GM12891 (cell line): ENCODE measurements around the gene DHTKD1.

Source experiments
- DNase-seq: peaks from one replicate; pipeline ENCODE4 v3.0.0; 2011; ENCODE audit warnings: low spot score; ENCODE audit not compliant: insufficient read length
- FAIRE-seq: peaks from 2 replicates; lab custom pipeline; 2011; peaks lifted over from hg19 to GRCh38; lab: Jason Lieb, UNC
- PAX5 ChIP-seq: IDR thresholded peaks from 2 replicates; pipeline ENCODE4 v1.6.1; 2011; ENCODE audit warnings: low read length, moderate library complexity, mild to moderate bottlenecking; ENCODE audit not compliant: insufficient read depth, severe bottlenecking
- POLR2A ChIP-seq: IDR thresholded peaks from 2 replicates; pipeline ENCODE4 v1.6.1; 2011; ENCODE audit warnings: low read depth, low read length, control low read depth
- POLR2AphosphoS5 ChIP-seq: IDR thresholded peaks from 2 replicates; pipeline ENCODE4 v1.6.1; 2011; ENCODE audit warnings: low read depth, low read length, control low read depth
- POU2F2 ChIP-seq: IDR thresholded peaks from 2 replicates; pipeline ENCODE4 v1.6.1; 2011; ENCODE audit warnings: low read depth, mild to moderate bottlenecking, control low read depth, low read length, moderate library complexity
- SPI1 ChIP-seq: IDR thresholded peaks from 2 replicates; pipeline ENCODE4 v1.6.1; 2011; ENCODE audit warnings: low read depth, low read length, control low read depth
- TAF1 ChIP-seq: IDR thresholded peaks from 2 replicates; pipeline ENCODE4 v1.6.1; 2011; ENCODE audit warnings: low read depth, low read length, control low read depth

DHTKD1 gene

GRCh38 chr10:12129222-12130111 lies 60.7 kb downstream of the DHTKD1 start, which contains the start of gene SEC61A2:
Gene SEC61A2 (plus strand): TSS chr10:12129677. CDS start chr10:12129788, 111 bp downstream.
- peak; percentile 98 for FAIRE-seq
- TF ChIP-seq PAX5, result no peak
- peak; percentile 67 for TF ChIP-seq POLR2A
- TF ChIP-seq POU2F2, result no peak
- DNase-seq, result peak; percentile 99

GRCh38 chr10:12130237-12130872 lies 61.6 kb downstream of the DHTKD1 start:
- TF ChIP-seq PAX5 (no peak), TAF1 (no peak), POLR2AphosphoS5 (no peak)
- peak; percentile 35 for DNase-seq
- peak; percentile 90 for FAIRE-seq

GRCh38 chr10:12135631-12136030 lies 66.9 kb downstream of the DHTKD1 start:
- no peak for DNase-seq
- no peak for TF ChIP-seq TAF1
- FAIRE-seq, result no peak

DNA sequence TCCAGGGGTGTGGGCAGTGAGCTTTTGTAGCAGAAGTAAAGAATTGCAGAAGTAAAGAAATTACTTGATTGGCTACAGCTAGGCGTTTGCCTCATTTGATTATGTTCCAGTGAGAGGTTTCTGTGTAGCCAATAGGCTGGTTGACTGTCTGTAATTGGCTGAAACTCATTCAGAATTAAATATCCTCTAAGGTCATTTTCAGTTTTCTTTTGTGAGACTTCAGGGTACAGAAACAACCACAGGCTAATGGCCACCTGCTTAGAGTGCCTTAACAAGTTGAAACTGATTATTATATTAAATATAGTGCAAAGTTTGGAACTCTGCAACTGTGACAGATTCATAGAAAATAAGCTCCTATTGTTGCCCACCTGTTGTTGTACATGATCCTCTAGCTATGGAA lies 71.3 kb downstream of the DHTKD1 start:
- FAIRE-seq, result no peak
- DNase-seq, result no peak
- TF ChIP-seq PAX5 (no peak), TAF1 (no peak), SPI1 (no peak), POLR2A (no peak), POU2F2 (no peak), POLR2AphosphoS5 (no peak)

GRCh38 chr10:12144538-12144937 lies 75.8 kb downstream of the DHTKD1 start:
- DNase-seq, result no peak
- no peak for FAIRE-seq
- no peak for TF ChIP-seq POLR2A

GRCh38 chr10:12150163-12150562 lies 81.4 kb downstream of the DHTKD1 start:
- DNase-seq (no peak), FAIRE-seq (peak; percentile 26)
- TF ChIP-seq TAF1 (no peak), POLR2A (no peak), PAX5 (no peak), POLR2AphosphoS5 (no peak), SPI1 (no peak), POU2F2 (no peak)

GRCh38 chr10:12154516-12154915 lies 85.8 kb downstream of the DHTKD1 start:
- TF ChIP-seq POLR2A (no peak), TAF1 (no peak)
- DNase-seq (no peak), FAIRE-seq (no peak)

DNA sequence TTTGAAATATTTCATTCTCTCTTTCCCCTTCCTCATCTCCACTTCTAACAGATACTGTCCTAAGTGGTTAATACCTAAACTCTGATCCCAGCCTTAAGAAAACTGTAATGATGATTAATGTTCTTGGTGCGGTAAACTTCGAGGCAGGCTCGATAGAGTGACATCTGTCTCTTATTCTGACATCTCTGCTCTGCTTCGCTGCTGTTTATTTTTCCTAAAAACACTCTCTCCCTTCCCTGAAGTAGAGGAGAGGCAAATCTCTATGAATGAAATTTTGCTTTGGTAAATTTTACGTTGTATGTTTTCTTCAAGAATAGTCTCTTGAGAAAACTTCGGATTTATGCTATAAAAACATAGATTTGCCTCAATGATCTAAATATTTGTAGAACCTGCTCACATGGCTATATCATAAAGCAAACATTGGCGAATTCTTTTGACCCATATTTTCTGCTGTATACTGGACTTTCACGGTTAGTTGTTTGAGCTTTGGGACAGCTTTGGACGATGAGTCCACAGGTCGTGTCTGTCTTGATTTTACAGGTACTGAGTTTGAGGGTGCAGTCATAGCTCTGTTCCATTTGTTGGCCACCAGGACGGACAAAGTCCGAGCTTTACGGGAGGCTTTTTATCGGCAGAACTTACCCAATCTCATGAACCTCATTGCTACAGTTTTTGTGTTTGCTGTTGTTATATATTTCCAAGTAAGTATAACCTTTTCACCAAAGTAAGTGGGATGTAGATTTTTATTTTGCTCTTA lies 87.8 kb downstream of the DHTKD1 start:
- TF ChIP-seq POU2F2 (no peak), POLR2A (no peak), TAF1 (no peak), PAX5 (no peak), SPI1 (no peak), POLR2AphosphoS5 (no peak)
- FAIRE-seq, result no peak
- DNase-seq, result no peak

- no peak for TF ChIP-seq POU2F2
- TF ChIP-seq POLR2AphosphoS5, result no peak
- no peak for TF ChIP-seq SPI1
- no peak for TF ChIP-seq POLR2A
- TF ChIP-seq TAF1, result no peak
- TF ChIP-seq PAX5, result no peak
- DNase-seq (no peak), FAIRE-seq (no peak)
Measured at GRCh38 chr10:12158111-12158510, 89.4 kb downstream of the DHTKD1 start.

DNA sequence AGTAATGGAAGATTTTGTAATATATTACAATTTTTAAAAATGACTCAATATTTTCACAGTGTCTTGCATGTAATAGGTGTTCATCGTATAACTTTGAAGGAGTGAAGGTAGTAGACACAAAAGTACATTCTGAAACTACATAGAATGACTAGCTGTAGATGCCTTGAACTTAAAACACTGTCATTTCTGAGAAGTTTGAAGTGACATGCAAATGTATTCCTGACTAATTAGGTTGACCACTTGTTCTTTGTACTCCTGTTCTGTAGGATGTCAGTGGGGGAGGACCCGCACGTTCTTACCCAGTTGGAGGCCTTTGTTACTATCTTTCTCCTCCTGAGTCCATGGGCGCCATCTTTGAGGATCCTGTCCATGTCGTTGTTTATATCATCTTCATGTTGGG lies 91.9 kb downstream of the DHTKD1 start:
- no peak for FAIRE-seq
- DNase-seq, result no peak
- no peak for TF ChIP-seq POLR2AphosphoS5
- no peak for TF ChIP-seq PAX5
- TF ChIP-seq SPI1, result no peak
- TF ChIP-seq TAF1, result no peak
- TF ChIP-seq POU2F2, result no peak
- no peak for TF ChIP-seq POLR2A
